AG04449 (cell line): Measurements from ENCODE around the gene CELSR1.

Experiments used
- CTCF ChIA-PET: fragments of 350-600 bp; formaldehyde crosslinking; extraction: SDS; loops from one replicate; lab custom pipeline; 2021; ENCODE audit warnings: antibody characterized with exemption; lab: Yijun Ruan, JAX
- POLR2A ChIA-PET: fragments of 400-600, 350-600 bp; formaldehyde crosslinking; extraction: SDS; loops from one replicate; lab custom pipeline; 2020; ENCODE audit warnings: antibody characterized with exemption, inconsistent platforms; lab: Yijun Ruan, JAX
- DNase-seq: peaks from one replicate; pipeline ENCODE4 v3.0.0-alpha.2; 2010; ENCODE audit warnings: low read depth, low spot score
- H3K4me3 ChIP-seq: 2 replicates; pipeline ENCODE4 v1.5.1; 2011; ENCODE audit warnings: low read depth, mild to moderate bottlenecking, control low read depth, low read length
- CTCF ChIP-seq: IDR thresholded peaks from one replicate; pipeline ENCODE4 v1.5.1; 2011; ENCODE audit warnings: mild to moderate bottlenecking, moderate library complexity, low read length, control low read depth, inconsistent platforms; ENCODE audit not compliant: insufficient read depth; ENCODE audit errors: missing control alignments

CELSR1 gene

GRCh38 chr22:46547883-46548244, 10.4 kb upstream of the CELSR1 start:
- TF ChIP-seq CTCF = no peak
- H3K4me3 ChIP-seq = no peak overlapping the region
- CTCF ChIA-PET = interaction anchor here (0.7 to 14.6 kb wide), 7 partner anchors 10 to 192 kb away, joined by 3 to 284 read pairs (median 4); no protein-coding TSS in a partner anchor
- POLR2A ChIA-PET = interaction anchor here (0.6 to 1.0 kb wide), 2 partner anchors 45 to 192 kb away, joined by 3 read pairs; no protein-coding TSS in a partner anchor
- DNase-seq = peak; percentile 45

GRCh38 chr22:46547179-46547882, 9.9 kb upstream of the CELSR1 start:
- TF ChIP-seq CTCF = no peak
- CTCF ChIA-PET = interaction anchor here (0.7 to 14.6 kb wide), 8 partner anchors 9 to 426 kb away, joined by 3 to 284 read pairs (median 4); no protein-coding TSS in a partner anchor
- POLR2A ChIA-PET = interaction anchor here (0.6 to 1.0 kb wide), 2 partner anchors 45 to 192 kb away, joined by 3 read pairs; no protein-coding TSS in a partner anchor
- DNase-seq = no peak
- H3K4me3 ChIP-seq = no peak overlapping the region

- no peak overlapping the region for H3K4me3 ChIP-seq
- DNase-seq = no peak
- ChIA-PET CTCF (interaction anchor here (0.7 to 14.6 kb wide), 7 partner anchors 8 to 425 kb away, joined by 3 to 284 read pairs (median 4); no protein-coding TSS in a partner anchor), POLR2A (interaction anchor here (1.0 kb wide), 1 partner anchor 191 kb away, joined by 3 read pairs; no protein-coding TSS in a partner anchor)
- TF ChIP-seq CTCF = no peak
These were observed 9.2 kb upstream of the CELSR1 start for GRCh38 chr22:46546466-46547178.

- H3K4me3 ChIP-seq = no peak overlapping the region
- ChIA-PET POLR2A (no interaction called here), CTCF (interaction anchor here (4.5 to 14.6 kb wide), 3 partner anchors 11 to 188 kb away, joined by 28 to 284 read pairs (median 53); no protein-coding TSS in a partner anchor)
- no peak for DNase-seq
- TF ChIP-seq CTCF = no peak
These were observed 7.8 kb upstream of the CELSR1 start for GRCh38 chr22:46545086-46545792.

GRCh38 chr22:46542011-46542985, 4.9 kb upstream of the CELSR1 start:
- CTCF ChIA-PET = interaction anchor here (0.6 to 14.6 kb wide), 30 partner anchors 10 to 547 kb away, joined by 3 to 284 read pairs (median 5); partner anchors contain the start of gene TRMU
- TF ChIP-seq CTCF = peak; percentile 98

More at GRCh38 chr22:46542011-46542985, 4.9 kb upstream of the CELSR1 start:
- H3K4me3 ChIP-seq = no peak overlapping the region
- DNase-seq = no peak
- POLR2A ChIA-PET = no interaction called here
